Caco-2 (cell line): ENCODE data around the gene ADA. TPM values are rescaled to one million over a fixed set of nuclear protein-coding genes. Genes with fewer than 3 reads are reported as not detected.

Source experiments
- BruUV-seq: library from RNA; stranded (reverse); fragments of 400-500 nt; replicated peaks from 2 replicates; lab custom pipeline; 2021; lab: Mats Ljungman, UMichigan
- CTCF ChIA-PET: fragments of 300-600 bp; sonication (Branson Sonifier 250); formaldehyde crosslinking; loops from one replicate; lab custom pipeline; 2022; ENCODE audit warnings: antibody characterized with exemption; lab: Charles Lee
- POLR2A ChIA-PET: fragments of 300-600 bp; sonication (Branson Sonifier 250); formaldehyde crosslinking; loops from one replicate; lab custom pipeline; 2022; ENCODE audit warnings: antibody characterized with exemption; lab: Charles Lee
- DNase-seq, 2 experiments: peaks; one replicate each; pipeline versions ENCODE4 v3.0.0 to v3.0.0-alpha.2; 2020 to 2022
- H3K27me3 ChIP-seq: replicated peaks from 2 replicates; pipeline ENCODE4 v1.6.0; 2011; ENCODE audit warnings: low read length; ENCODE audit not compliant: control insufficient read depth, insufficient read depth
- H3K36me3 ChIP-seq: 2 replicates; pipeline ENCODE4 v1.5.1; 2011; ENCODE audit warnings: low read length; ENCODE audit not compliant: control insufficient read depth, insufficient read depth
- H3K4me1 ChIP-seq: fragments of 250-450 bp; sonication (Bioruptor Pico); 2 replicates; pipeline ENCODE4 v1.5.1; 2020; ENCODE audit warnings: mild to moderate bottlenecking
- H3K4me3 ChIP-seq: 2 replicates; pipeline ENCODE4 v1.5.1; 2011; ENCODE audit warnings: low read depth, mild to moderate bottlenecking, control low read depth, low read length
- H3K9me3 ChIP-seq: fragments of 250-450 bp; sonication (Bioruptor Pico); 2 replicates; pipeline ENCODE4 v1.5.1; 2020; ENCODE audit warnings: mild to moderate bottlenecking, moderate library complexity
- H3K27ac Mint-ChIP-seq: one replicate; pipeline ENCODE4 v1.8.0; 2022; ENCODE audit warnings: mixed read lengths; ENCODE audit not compliant: unreplicated experiment
- H3K27me3 Mint-ChIP-seq: one replicate; pipeline ENCODE4 v1.8.0; 2022; ENCODE audit warnings: mixed read lengths; ENCODE audit not compliant: insufficient read depth, unreplicated experiment
- H3K36me3 Mint-ChIP-seq: one replicate; pipeline ENCODE4 v1.8.0; 2022; ENCODE audit warnings: mild to moderate bottlenecking, mixed read lengths; ENCODE audit not compliant: insufficient read depth, unreplicated experiment
- H3K4me1 Mint-ChIP-seq: one replicate; pipeline ENCODE4 v1.8.0; 2022; ENCODE audit warnings: low read depth, mixed read lengths; ENCODE audit not compliant: unreplicated experiment
- H3K4me3 Mint-ChIP-seq: one replicate; pipeline ENCODE4 v1.8.0; 2022; ENCODE audit warnings: mild to moderate bottlenecking, moderate library complexity, mixed read lengths; ENCODE audit not compliant: unreplicated experiment
- H3K9me3 Mint-ChIP-seq: one replicate; pipeline ENCODE4 v1.8.0; 2022; ENCODE audit warnings: mixed read lengths; ENCODE audit not compliant: unreplicated experiment
- intact Hi-C: fragments of 100-400 bp; cut with micrococcal nuclease; formaldehyde crosslinking; loops from one replicate; pipeline ENCODE4 v1.10.0; 2022; ENCODE audit not compliant: unreplicated experiment
- total RNA-seq: library from RNA; stranded (reverse); gene quantifications from 2 replicates; pipeline ENCODE4 v1.2.3, GENCODE V29; 2022
- TF ChIP-seq, protein P1 (sequence below), 2 experiments: fragments of 200-600 bp in 1 of 2; IDR thresholded peaks; 1 replicate in 1 of 2; 2 replicates in 1 of 2; pipeline versions ENCODE4 v1.5.1 to v1.8.0; 2011 to 2022; ENCODE audit warnings: antibody characterized with exemption in 1 of 2, control low read depth in 1 of 2, inconsistent platforms in 1 of 2, low read depth in 1 of 2, low read length in 1 of 2, mild to moderate bottlenecking in 1 of 2, moderate library complexity in 1 of 2; ENCODE audit not compliant: insufficient read depth in 1 of 2, severe bottlenecking in 1 of 2, unreplicated experiment in 1 of 2

The ADA gene
- total RNA-seq, 1 experiment from 2014 or later, result 21.1 TPM

- POLR2A ChIA-PET, result interaction anchor here (0.6 kb wide), 1 partner anchor 273 kb away, joined by 6 read pairs; no protein-coding TSS in a partner anchor
- H3K4me3 Mint-ChIP-seq, result no peak overlapping the region
- BruUV-seq, result no TSS peak
- intact Hi-C loops, result no loop called here
- H3K4me1 ChIP-seq, result peaks cover 8% of the 10 kb centered on the region
- CTCF ChIA-PET, result interaction anchor here (4.0 kb wide), 1 partner anchor 34 kb away, joined by 26 read pairs; no protein-coding TSS in a partner anchor
- peaks cover 8% of the 10 kb centered on the region for H3K27me3 Mint-ChIP-seq
- DNase-seq, result no peak
- TF ChIP-seq, protein P1, sequence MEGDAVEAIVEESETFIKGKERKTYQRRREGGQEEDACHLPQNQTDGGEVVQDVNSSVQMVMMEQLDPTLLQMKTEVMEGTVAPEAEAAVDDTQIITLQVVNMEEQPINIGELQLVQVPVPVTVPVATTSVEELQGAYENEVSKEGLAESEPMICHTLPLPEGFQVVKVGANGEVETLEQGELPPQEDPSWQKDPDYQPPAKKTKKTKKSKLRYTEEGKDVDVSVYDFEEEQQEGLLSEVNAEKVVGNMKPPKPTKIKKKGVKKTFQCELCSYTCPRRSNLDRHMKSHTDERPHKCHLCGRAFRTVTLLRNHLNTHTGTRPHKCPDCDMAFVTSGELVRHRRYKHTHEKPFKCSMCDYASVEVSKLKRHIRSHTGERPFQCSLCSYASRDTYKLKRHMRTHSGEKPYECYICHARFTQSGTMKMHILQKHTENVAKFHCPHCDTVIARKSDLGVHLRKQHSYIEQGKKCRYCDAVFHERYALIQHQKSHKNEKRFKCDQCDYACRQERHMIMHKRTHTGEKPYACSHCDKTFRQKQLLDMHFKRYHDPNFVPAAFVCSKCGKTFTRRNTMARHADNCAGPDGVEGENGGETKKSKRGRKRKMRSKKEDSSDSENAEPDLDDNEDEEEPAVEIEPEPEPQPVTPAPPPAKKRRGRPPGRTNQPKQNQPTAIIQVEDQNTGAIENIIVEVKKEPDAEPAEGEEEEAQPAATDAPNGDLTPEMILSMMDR (IDR thresholded peaks at IDR 0.05; ENCODE audit: insufficient read depth in 1 of 2, low read depth in 1 of 2, low read length in 1 of 2, severe bottlenecking in 1 of 2, unreplicated experiment in 1 of 2), result no peak
- no peaks in the 10 kb centered on the region for H3K27me3 ChIP-seq
- H3K4me3 ChIP-seq, result no peak overlapping the region
- H3K27ac Mint-ChIP-seq, result no peak overlapping the region
- peaks cover 12% of the 10 kb centered on the region for H3K9me3 Mint-ChIP-seq
- H3K9me3 ChIP-seq, result no peaks in the 10 kb centered on the region
- H3K36me3 ChIP-seq, result no peaks in the 10 kb centered on the region
- peaks cover 6% of the 10 kb centered on the region for H3K36me3 Mint-ChIP-seq
- peaks cover 12% of the 10 kb centered on the region for H3K4me1 Mint-ChIP-seq
Observed at GRCh38 chr20:44649976-44650375, 1.5 kb downstream of the ADA start.

DNA sequence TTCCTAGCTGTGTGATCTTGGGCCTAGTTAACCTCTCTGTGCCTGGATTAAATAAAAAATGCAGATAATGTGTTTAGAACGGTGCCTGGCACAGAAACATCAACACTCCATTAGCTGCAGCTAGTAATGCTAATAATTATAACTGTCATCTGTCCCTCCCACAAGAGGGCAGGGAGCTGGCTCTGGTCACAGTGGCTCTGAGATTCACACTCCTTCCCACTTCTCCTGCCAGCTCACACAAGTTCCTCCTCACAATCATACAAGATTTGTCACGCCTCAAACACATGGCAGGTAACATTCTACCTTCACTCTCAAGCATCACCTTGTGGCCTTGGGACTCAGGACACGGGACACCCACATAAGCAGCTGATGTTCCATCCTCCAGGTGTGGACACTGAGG is 2.4 kb downstream of the ADA start:
- Histone ChIP-seq H3K36me3 (no peaks in the 10 kb centered on the region), H3K27me3 (no peaks in the 10 kb centered on the region), H3K4me1 (peaks cover 8% of the 10 kb centered on the region), H3K9me3 (no peaks in the 10 kb centered on the region), H3K4me3 (no peak overlapping the region)
- BruUV-seq, result TSS peak; percentile 15
- Mint-ChIP-seq H3K4me3 (no peak overlapping the region), H3K27me3 (peaks cover 7% of the 10 kb centered on the region), H3K4me1 (peaks cover 15% of the 10 kb centered on the region), H3K27ac (no peak overlapping the region), H3K9me3 (peaks cover 11% of the 10 kb centered on the region), H3K36me3 (peaks cover 6% of the 10 kb centered on the region)
- TF ChIP-seq, protein P1 (IDR thresholded peaks at IDR 0.05; ENCODE audit: insufficient read depth in 1 of 2, low read depth in 1 of 2, low read length in 1 of 2, severe bottlenecking in 1 of 2, unreplicated experiment in 1 of 2), result no peak
- CTCF ChIA-PET, result interaction anchor here (1.0 kb wide), 1 partner anchor 34 kb away, joined by 3 read pairs; no protein-coding TSS in a partner anchor
- intact Hi-C loops, result no loop called here
- DNase-seq, result no peak
- POLR2A ChIA-PET, result no interaction called here

DNA sequence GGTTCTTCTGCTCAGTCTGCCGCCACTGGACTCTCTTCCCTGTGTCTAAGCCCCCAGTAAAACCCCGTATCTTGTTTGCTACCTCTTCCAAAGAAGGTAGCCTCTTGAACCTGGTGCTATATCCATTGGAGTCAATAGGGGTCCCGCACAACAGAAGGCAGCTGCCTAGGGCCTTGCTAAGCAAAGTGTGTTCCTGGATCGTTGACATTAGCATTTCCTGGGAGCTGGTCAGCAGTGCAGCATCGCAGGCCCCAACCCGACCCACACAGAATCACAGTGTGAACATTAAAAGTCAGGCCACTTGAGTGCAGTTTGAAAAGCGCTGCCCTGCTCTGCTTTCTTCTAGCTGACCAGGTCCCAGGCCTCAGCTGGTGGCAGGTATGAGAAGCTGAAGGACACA is 2.9 kb downstream of the ADA start:
- peaks cover 6% of the 10 kb centered on the region for H3K27me3 Mint-ChIP-seq
- H3K27me3 ChIP-seq, result no peaks in the 10 kb centered on the region
- peaks cover 20% of the 10 kb centered on the region for H3K4me1 Mint-ChIP-seq
- POLR2A ChIA-PET, result no interaction called here
- CTCF ChIA-PET, result interaction anchor here (1.0 kb wide), 1 partner anchor 34 kb away, joined by 3 read pairs; no protein-coding TSS in a partner anchor
- intact Hi-C loops, result no loop called here
- peaks cover 6% of the 10 kb centered on the region for H3K36me3 Mint-ChIP-seq
- H3K9me3 Mint-ChIP-seq, result peaks cover 5% of the 10 kb centered on the region
- H3K4me3 ChIP-seq, result no peak overlapping the region
- no peak overlapping the region for H3K27ac Mint-ChIP-seq
- H3K4me3 Mint-ChIP-seq, result no peak overlapping the region
- BruUV-seq, result no TSS peak
- H3K4me1 ChIP-seq, result peaks cover 9% of the 10 kb centered on the region
- DNase-seq, result peak in 1 of 2 experiments; percentile 41
- TF ChIP-seq, protein P1 (IDR thresholded peaks at IDR 0.05; ENCODE audit: insufficient read depth in 1 of 2, low read depth in 1 of 2, low read length in 1 of 2, severe bottlenecking in 1 of 2, unreplicated experiment in 1 of 2), result peak; percentile 20 to 26
- no peaks in the 10 kb centered on the region for H3K36me3 ChIP-seq
- H3K9me3 ChIP-seq, result no peaks in the 10 kb centered on the region
